H1 (cell line): Measurements from ENCODE around the gene CD44. TPM values are rescaled to one million over a fixed set of nuclear protein-coding genes. Genes with fewer than 3 reads are reported as not detected.

ENCODE experiments used
- CTCF ChIA-PET: fragments of 300-600 bp; sonication (Branson Sonifier 250); formaldehyde crosslinking; loops from one replicate; lab custom pipeline; 2021; ENCODE audit not compliant: partially characterized antibody; lab: Charles Lee
- POLR2A ChIA-PET: fragments of 300-600 bp; sonication (Branson Sonifier 250); formaldehyde crosslinking; loops from one replicate; lab custom pipeline; 2021; ENCODE audit warnings: inconsistent platforms; ENCODE audit not compliant: partially characterized antibody; lab: Charles Lee
- DNase-seq, 2 experiments: peaks; one replicate each; pipeline versions ENCODE4 v3.0.0 to v3.0.0-alpha.2; 2010 to 2022; ENCODE audit warnings: low spot score in 2 of 2, low read depth in 1 of 2, mixed read lengths in 1 of 2
- FAIRE-seq: peaks from 2 replicates; lab custom pipeline; 2011; peaks lifted over from hg19 to GRCh38; lab: Jason Lieb, UNC
- H2AFZ ChIP-seq: 2 replicates; pipeline ENCODE4 v1.8.1; 2012; ENCODE audit warnings: low read length, inconsistent platforms
- H2AK5ac ChIP-seq: 2 replicates; pipeline ENCODE4 v1.6.1; 2013; ENCODE audit warnings: low read depth, low read length
- H2BK120ac ChIP-seq: replicated peaks from 2 replicates; pipeline ENCODE3; 2013; ENCODE audit warnings: low read depth, low read length, inconsistent platforms
- H2BK12ac ChIP-seq: 2 replicates; pipeline ENCODE4 v1.6.1; 2013; ENCODE audit warnings: low read depth, low read length
- H2BK15ac ChIP-seq: 2 replicates; pipeline ENCODE4 v1.6.1; 2013; ENCODE audit warnings: low read length
- H2BK20ac ChIP-seq: 2 replicates; pipeline ENCODE4 v1.6.1; 2013; ENCODE audit warnings: low read length
- H2BK5ac ChIP-seq: 2 replicates; pipeline ENCODE4 v1.6.1; 2013; ENCODE audit warnings: low read depth, low read length
- H3K14ac ChIP-seq: 2 replicates; pipeline ENCODE4 v1.6.1; 2013; ENCODE audit warnings: inconsistent platforms; ENCODE audit not compliant: insufficient read length
- H3K18ac ChIP-seq: 2 replicates; pipeline ENCODE4 v1.6.1; 2013; ENCODE audit warnings: low read length; ENCODE audit errors: extremely low read depth
- H3K23ac ChIP-seq: 2 replicates; pipeline ENCODE4 v1.6.1; 2013; ENCODE audit warnings: inconsistent platforms; ENCODE audit not compliant: insufficient read length
- H3K23me2 ChIP-seq: 2 replicates; pipeline ENCODE4 v1.6.1; 2013; ENCODE audit warnings: low read depth, low read length
- H3K27ac ChIP-seq: 2 replicates; pipeline ENCODE4 v1.6.1; 2011; ENCODE audit warnings: low read depth, low read length, inconsistent platforms
- H3K27me3 ChIP-seq, 4 experiments: replicated peaks in 1 of 4; 1 replicate in 1 of 4; 2 replicates in 3 of 4; pipeline versions ENCODE4 v1.6.1 to v1.8.1; 2011 to 2013; ENCODE audit warnings: low read length in 3 of 4, mild to moderate bottlenecking in 3 of 4, inconsistent platforms in 2 of 4, mixed read lengths in 2 of 4, moderate library complexity in 1 of 4; ENCODE audit not compliant: control insufficient read depth in 3 of 4, insufficient read depth in 3 of 4; ENCODE audit errors: extremely low read depth in 1 of 4
- H3K36me3 ChIP-seq, 4 experiments: 2 replicates each; pipeline versions ENCODE4 v1.6.1 to v1.8.1; 2011 to 2013; ENCODE audit warnings: mild to moderate bottlenecking in 4 of 4, low read length in 3 of 4, moderate library complexity in 2 of 4, control low read depth in 1 of 4, inconsistent platforms in 1 of 4; ENCODE audit not compliant: insufficient read depth in 4 of 4, control insufficient read depth in 2 of 4
- H3K4ac ChIP-seq: replicated peaks from 2 replicates; pipeline ENCODE3; 2013; ENCODE audit warnings: low read length, low read depth, mixed read lengths, inconsistent platforms; ENCODE audit not compliant: insufficient read length
- H3K4me1 ChIP-seq, 4 experiments: replicated peaks in 1 of 4; 1 replicate in 1 of 4; 2 replicates in 3 of 4; pipeline versions ENCODE4 v1.6.1 to v1.8.1; 2011 to 2013; ENCODE audit warnings: low read length in 3 of 4, inconsistent platforms in 2 of 4, mixed read lengths in 1 of 4; ENCODE audit not compliant: insufficient read depth in 4 of 4, control insufficient read depth in 3 of 4
- H3K4me2 ChIP-seq, 2 experiments: 2 replicates each; pipeline versions ENCODE4 v1.6.1 to v1.8.1; 2011 to 2013; ENCODE audit warnings: low read depth in 2 of 2, low read length in 2 of 2, control low read depth in 1 of 2, inconsistent platforms in 1 of 2, mild to moderate bottlenecking in 1 of 2; ENCODE audit not compliant: insufficient read depth in 1 of 2
- H3K4me3 ChIP-seq, 4 experiments: fragments of 200-600, 300-600 bp in 1 of 4; sonication (generic), shearing (Covaris generic), sonication (Bioruptor Twin) in 1 of 4; 2 replicates each; pipeline versions ENCODE4 v1.5.1 to v1.8.1; 2011 to 2016; ENCODE audit warnings: low read length in 4 of 4, low read depth in 3 of 4, control low read depth in 2 of 4, inconsistent platforms in 2 of 4, mild to moderate bottlenecking in 2 of 4, mixed read lengths in 1 of 4, moderate library complexity in 1 of 4; ENCODE audit not compliant: insufficient read depth in 2 of 4; ENCODE audit errors: extremely low read depth in 1 of 4
- H3K56ac ChIP-seq: replicated peaks from 2 replicates; pipeline ENCODE3; 2013; ENCODE audit warnings: low read depth, mild to moderate bottlenecking, mixed read lengths, low read length, inconsistent platforms; ENCODE audit not compliant: insufficient read length
- H3K79me1 ChIP-seq: 2 replicates; pipeline ENCODE4 v1.6.1; 2013; ENCODE audit warnings: low read depth, low read length, control low read depth
- H3K79me2 ChIP-seq, 2 experiments: 2 replicates each; pipeline versions ENCODE4 v1.6.1 to v1.8.1; 2012 to 2013; ENCODE audit warnings: low read length in 2 of 2, mild to moderate bottlenecking in 2 of 2, inconsistent platforms in 1 of 2; ENCODE audit not compliant: insufficient read depth in 2 of 2, control insufficient read depth in 1 of 2
- H3K9ac ChIP-seq, 4 experiments: replicated peaks in 1 of 4; 1 replicate in 1 of 4; 2 replicates in 3 of 4; pipeline versions ENCODE4 v1.6.1 to v1.8.1; 2011 to 2013; ENCODE audit warnings: low read depth in 3 of 4, low read length in 3 of 4, control low read depth in 2 of 4, mild to moderate bottlenecking in 2 of 4, moderate library complexity in 2 of 4, inconsistent platforms in 1 of 4; ENCODE audit errors: extremely low read depth in 1 of 4
- H3K9me3 ChIP-seq, 2 experiments: 2 replicates each; pipeline versions ENCODE4 v1.6.1 to v1.8.1; 2012 to 2013; ENCODE audit warnings: mild to moderate bottlenecking in 2 of 2, moderate library complexity in 2 of 2, control low read depth in 1 of 2, inconsistent platforms in 1 of 2, low read depth in 1 of 2, low read length in 1 of 2, mixed read lengths in 1 of 2; ENCODE audit not compliant: insufficient read depth in 2 of 2
- H4K20me1 ChIP-seq, 2 experiments: replicated peaks in 1 of 2; 2 replicates each; pipeline versions ENCODE3 to v1.8.1; 2011 to 2013; ENCODE audit warnings: inconsistent platforms in 2 of 2, low read length in 2 of 2, mild to moderate bottlenecking in 1 of 2; ENCODE audit not compliant: insufficient read depth in 2 of 2, control insufficient read depth in 1 of 2
- H4K5ac ChIP-seq: 2 replicates; pipeline ENCODE4 v1.6.1; 2013; ENCODE audit warnings: low read length, low read depth, mixed read lengths, inconsistent platforms; ENCODE audit not compliant: insufficient read length
- H4K8ac ChIP-seq: 2 replicates; pipeline ENCODE4 v1.8.0; 2013; ENCODE audit warnings: mild to moderate bottlenecking, moderate library complexity, low read length, inconsistent platforms; ENCODE audit not compliant: insufficient read depth; ENCODE audit errors: extremely low read depth
- H4K91ac ChIP-seq: replicated peaks from 2 replicates; pipeline ENCODE3; 2013; ENCODE audit warnings: low read length, mixed read lengths, inconsistent platforms; ENCODE audit not compliant: insufficient read length
- ASH2L ChIP-seq: fragments of 200-600, 300-600 bp; sonication (generic); IDR thresholded peaks from one replicate; pipeline ENCODE4 v1.7.1; 2017; ENCODE audit warnings: low read length
- BCL11A ChIP-seq, 2 experiments: IDR thresholded peaks; one replicate each; pipeline ENCODE4 v1.6.1; 2011; ENCODE audit warnings: low read depth in 2 of 2, low read length in 2 of 2, mild to moderate bottlenecking in 2 of 2
- CBX5 ChIP-seq: fragments of 300-800, 300-1000 bp; sonication (generic); IDR thresholded peaks from 2 replicates; pipeline ENCODE4 v1.7.1; 2016; ENCODE audit warnings: antibody characterized with exemption, low read length, low read depth
- CEBPB ChIP-seq: IDR thresholded peaks from 2 replicates; pipeline ENCODE4 v1.6.1; 2012; ENCODE audit warnings: low read depth, low read length
- CHD1 ChIP-seq: IDR thresholded peaks from 2 replicates; pipeline ENCODE4 v1.6.1; 2012; ENCODE audit warnings: low read depth, low read length, improper control_type of control experiment
- GTF2F1 ChIP-seq: IDR thresholded peaks from 2 replicates; pipeline ENCODE4 v1.6.1; 2012; ENCODE audit warnings: low read depth, low read length, improper control_type of control experiment, borderline replicate concordance
- RNF2 ChIP-seq: fragments of 200-900, 300-1000 bp; sonication (generic); IDR thresholded peaks from 2 replicates; pipeline ENCODE4 v1.7.1; 2016; ENCODE audit warnings: borderline replicate concordance, low read depth, mild to moderate bottlenecking, antibody characterized with exemption, low read length; ENCODE audit not compliant: poor library complexity, severe bottlenecking; ENCODE audit errors: missing control alignments
- SAP30 ChIP-seq: fragments of 300-600 bp; sonication (generic); IDR thresholded peaks from 2 replicates; pipeline ENCODE4 v1.7.1; 2012; ENCODE audit warnings: low read length, moderate library complexity, mild to moderate bottlenecking, inconsistent platforms; ENCODE audit not compliant: insufficient read depth, insufficient replicate concordance
- SUZ12 ChIP-seq: fragments of 200-600 bp; sonication (generic); IDR thresholded peaks from 2 replicates; pipeline ENCODE4 v1.6.1; 2012; ENCODE audit warnings: mild to moderate bottlenecking, inconsistent platforms, low read length, moderate library complexity, mixed read lengths
- WGBS, 2 experiments: shearing (Covaris generic) in 1 of 2; methylation state at CpG; one replicate each; pipeline versions ENCODE4 v1.1.6 to v1.1.7; 2013 to 2015; ENCODE audit warnings: low lambda C conversion rate in 2 of 2, mixed read lengths in 2 of 2, inconsistent platforms in 1 of 2, low coverage in 1 of 2, missing lambda C conversion rate in 1 of 2; ENCODE audit not compliant: insufficient replicate concordance in 2 of 2, insufficient coverage in 1 of 2, insufficient read length in 1 of 2; ENCODE audit errors: extremely low coverage in 1 of 2, missing lambda C conversion rate in 1 of 2; 5-methylcytosine and 5-hydroxymethylcytosine counted together
- polyA plus RNA-seq, 7 experiments: library from polyadenylated mRNA; depleted of rRNA in 3 of 7; stranded (reverse) in 5 of 7; unstranded in 2 of 7; fragments of >200 nt in 5 of 7; fragments of 200-250 nt in 2 of 7; gene quantifications; 1 replicate in 5 of 7; 2 replicates in 1 of 7; 4 replicates in 1 of 7; pipeline versions ENCODE4 v1.2.1 to v1.2.3, GENCODE V29; 2011 to 2013; ENCODE audit warnings: missing spikeins in 2 of 7, mixed read lengths in 2 of 7
- total RNA-seq: library from RNA; stranded (reverse); fragmentation: NEBNext Ultra II Directional; extraction: Animal tissue kit (Norgen Biotek cat#: 25700); gene quantifications from 2 replicates; pipeline ENCODE4 v1.2.1, GENCODE V29; 2021
- TF ChIP-seq, protein P1 (sequence below): IDR thresholded peaks from 2 replicates; pipeline ENCODE4 v1.6.1; 2012; ENCODE audit warnings: low read length, inconsistent platforms

CD44 gene
- total and polyA plus RNA-seq, 2 of the 8 experiments (the other 6 are each of a cell fraction or from before 2014, with no cell fraction given) = 11.8 to 13.7 TPM

DNA sequence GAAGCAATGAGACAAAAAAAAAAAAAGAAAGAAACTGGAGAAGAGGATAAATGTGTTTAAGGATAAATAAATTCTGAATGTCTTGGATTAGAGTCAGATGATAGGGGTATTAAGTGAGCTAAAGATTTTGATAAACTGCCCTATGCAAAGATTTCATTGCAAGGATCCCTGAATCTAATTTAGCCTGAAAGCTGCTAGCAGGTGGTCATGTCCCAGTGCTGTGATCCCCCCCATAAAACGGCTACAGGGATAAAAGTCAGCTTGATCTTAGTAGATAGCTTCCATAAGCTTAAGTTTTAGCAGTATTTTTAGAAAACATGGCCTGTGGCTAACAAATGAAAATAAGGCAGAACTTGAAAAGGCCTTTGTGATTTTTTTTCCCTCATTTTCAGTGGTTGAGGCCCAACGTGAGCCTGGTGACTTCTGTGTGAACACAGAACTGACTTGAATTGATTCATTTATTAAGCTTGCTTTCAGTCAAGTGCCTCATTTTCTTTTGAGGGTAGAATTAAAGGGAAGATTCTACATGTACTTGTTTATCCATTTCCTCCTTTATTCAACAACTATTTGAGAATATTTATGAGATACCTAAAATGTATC is 44.5 kb downstream of the CD44 start:
- Histone ChIP-seq H3K4me2 (no peak overlapping the region), H3K4me3 (no peak overlapping the region), H3K4me1 (peaks cover 3 to 14% (median 4%) of the 10 kb centered on the region in 4 experiments; a peak in 4 of 7 replicates), H3K9ac (no peak overlapping the region), H3K23me2 (no peaks in the 10 kb centered on the region; the same call in 1 of the 2 replicates), H3K36me3 (no peaks in the 10 kb centered on the region; a peak in 1 of 8 replicates), H3K79me1 (no peaks in the 10 kb centered on the region), H2BK5ac (no peak overlapping the region), H2AFZ (no peak overlapping the region), H4K20me1 (no peaks in the 10 kb centered on the region), H2BK12ac (no peak overlapping the region), H3K14ac (no peak overlapping the region), H2BK20ac (no peak overlapping the region), H3K4ac (no peak overlapping the region), H2AK5ac (no peak overlapping the region), H3K27me3 (no peaks in the 10 kb centered on the region), H3K79me2 (no peaks in the 10 kb centered on the region), H4K91ac (no peak overlapping the region), H3K18ac (no peak overlapping the region), H2BK15ac (no peak overlapping the region), H3K23ac (no peak overlapping the region), H3K27ac (no peak overlapping the region), H4K5ac (no peak overlapping the region), H4K8ac (no peak overlapping the region), H3K9me3 (no peaks in the 10 kb centered on the region), H3K56ac (no peak overlapping the region), H2BK120ac (no peak overlapping the region)
- FAIRE-seq (no peak), DNase-seq (no peak)
- CTCF ChIA-PET = interaction anchor here (0.7 to 1.6 kb wide), 6 partner anchors 9 to 558 kb away, joined by 3 to 4 read pairs (median 3); no protein-coding TSS in a partner anchor
- 85% methylated on average over 2 of the region's 2 CpGs; no CpG with 5 or more reads in 1 of the 2 experiments for WGBS, 2 experiments
- POLR2A ChIA-PET = no interaction called here
- no peak for TF ChIP-seq ASH2L
- no peak for TF ChIP-seq SAP30
- TF ChIP-seq, protein P1, sequence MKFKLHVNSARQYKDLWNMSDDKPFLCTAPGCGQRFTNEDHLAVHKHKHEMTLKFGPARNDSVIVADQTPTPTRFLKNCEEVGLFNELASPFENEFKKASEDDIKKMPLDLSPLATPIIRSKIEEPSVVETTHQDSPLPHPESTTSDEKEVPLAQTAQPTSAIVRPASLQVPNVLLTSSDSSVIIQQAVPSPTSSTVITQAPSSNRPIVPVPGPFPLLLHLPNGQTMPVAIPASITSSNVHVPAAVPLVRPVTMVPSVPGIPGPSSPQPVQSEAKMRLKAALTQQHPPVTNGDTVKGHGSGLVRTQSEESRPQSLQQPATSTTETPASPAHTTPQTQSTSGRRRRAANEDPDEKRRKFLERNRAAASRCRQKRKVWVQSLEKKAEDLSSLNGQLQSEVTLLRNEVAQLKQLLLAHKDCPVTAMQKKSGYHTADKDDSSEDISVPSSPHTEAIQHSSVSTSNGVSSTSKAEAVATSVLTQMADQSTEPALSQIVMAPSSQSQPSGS = no peak
- TF ChIP-seq CEBPB = no peak
- TF ChIP-seq CBX5 = no peak
- TF ChIP-seq SUZ12 = no peak
- no peak for TF ChIP-seq RNF2
- no peak for TF ChIP-seq BCL11A (IDR thresholded peaks at IDR 0.05; ENCODE audit: low read depth in 2 of 2, low read length in 2 of 2)
- no peak for TF ChIP-seq GTF2F1
- TF ChIP-seq CHD1 = no peak
